ENCODE measurements around the gene HTR2C.
"Not testable (repeated sequence)": the region's sequence is repeated elsewhere in the genome, so short reads cannot be mapped to it uniquely, and the experiment has no call there.

The HTR2C gene

DNA sequence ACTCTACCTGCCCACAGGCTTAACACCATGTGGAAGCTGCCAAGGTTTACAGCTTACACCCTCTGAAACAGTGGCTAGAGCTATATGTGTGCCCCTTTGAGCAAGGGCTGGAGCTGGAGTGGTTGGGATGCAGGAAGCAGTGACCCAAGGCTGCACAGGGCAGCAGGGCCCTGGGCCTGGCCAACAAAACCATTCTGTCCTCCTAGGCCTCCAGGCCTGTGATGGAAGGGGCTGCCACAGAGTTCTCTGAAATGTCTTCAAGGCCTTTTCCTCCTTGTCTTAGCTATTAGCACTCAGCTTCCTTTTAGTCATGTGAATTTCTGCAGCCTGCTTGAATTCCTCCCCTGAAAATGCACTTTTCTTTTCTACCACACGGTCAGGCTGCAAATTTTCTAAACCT is 348.7 kb downstream of the HTR2C start:
- no peak for DNase-seq (ENCODE audit: low read depth, low spot score)
- in situ Hi-C loops (cut with HindIII; ENCODE audit: low sequenced_read_pairs): no loop called here
- H3K4me3 ChIP-seq (ENCODE audit: low read depth, low read length): no peak overlapping the region
- TF ChIP-seq, protein P1, sequence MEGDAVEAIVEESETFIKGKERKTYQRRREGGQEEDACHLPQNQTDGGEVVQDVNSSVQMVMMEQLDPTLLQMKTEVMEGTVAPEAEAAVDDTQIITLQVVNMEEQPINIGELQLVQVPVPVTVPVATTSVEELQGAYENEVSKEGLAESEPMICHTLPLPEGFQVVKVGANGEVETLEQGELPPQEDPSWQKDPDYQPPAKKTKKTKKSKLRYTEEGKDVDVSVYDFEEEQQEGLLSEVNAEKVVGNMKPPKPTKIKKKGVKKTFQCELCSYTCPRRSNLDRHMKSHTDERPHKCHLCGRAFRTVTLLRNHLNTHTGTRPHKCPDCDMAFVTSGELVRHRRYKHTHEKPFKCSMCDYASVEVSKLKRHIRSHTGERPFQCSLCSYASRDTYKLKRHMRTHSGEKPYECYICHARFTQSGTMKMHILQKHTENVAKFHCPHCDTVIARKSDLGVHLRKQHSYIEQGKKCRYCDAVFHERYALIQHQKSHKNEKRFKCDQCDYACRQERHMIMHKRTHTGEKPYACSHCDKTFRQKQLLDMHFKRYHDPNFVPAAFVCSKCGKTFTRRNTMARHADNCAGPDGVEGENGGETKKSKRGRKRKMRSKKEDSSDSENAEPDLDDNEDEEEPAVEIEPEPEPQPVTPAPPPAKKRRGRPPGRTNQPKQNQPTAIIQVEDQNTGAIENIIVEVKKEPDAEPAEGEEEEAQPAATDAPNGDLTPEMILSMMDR (IDR thresholded peaks at IDR 0.05; ENCODE audit: low read depth, low read length): no peak

DNA sequence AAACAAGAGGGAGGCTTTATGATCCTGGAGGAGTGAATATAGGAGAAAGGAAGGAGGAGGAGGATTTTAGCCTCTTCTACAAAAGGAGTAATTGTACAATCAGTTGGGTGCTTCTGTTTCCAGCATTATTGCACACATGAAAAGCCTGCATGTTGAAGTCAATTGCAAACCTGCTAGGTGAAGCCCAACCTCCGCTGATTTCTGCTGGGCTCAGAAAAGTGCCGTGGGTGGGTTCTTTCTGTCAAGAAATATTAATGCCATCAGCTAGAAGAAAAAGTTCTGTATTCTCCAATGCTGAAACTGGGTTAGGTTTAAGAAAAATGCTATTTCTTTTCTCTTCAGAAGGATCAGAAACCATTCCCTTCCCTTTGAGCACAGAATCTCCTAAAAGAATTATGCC is 349.4 kb downstream of the HTR2C start:
- in situ Hi-C loops (cut with HindIII; ENCODE audit: low sequenced_read_pairs): not testable (repeated sequence)

DNA sequence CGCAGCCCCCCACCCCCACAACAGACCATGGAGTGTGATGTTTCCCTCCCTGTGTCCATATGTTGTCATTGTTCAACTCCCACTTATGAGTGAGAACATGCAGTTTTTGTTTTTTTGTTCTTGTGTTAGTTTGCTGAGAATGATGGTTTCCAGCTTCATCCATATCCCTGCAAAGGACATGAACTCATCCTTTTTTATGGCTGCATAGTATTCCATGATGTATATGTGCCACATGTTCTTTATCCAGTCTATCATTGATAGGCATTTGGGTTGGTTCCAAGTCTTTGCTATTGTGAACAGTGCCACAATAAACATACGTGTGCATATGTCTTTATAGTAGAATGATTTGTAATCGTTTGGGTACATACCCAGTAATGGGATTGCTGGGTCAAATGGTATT is 353.2 kb downstream of the HTR2C start:
- in situ Hi-C loops (cut with HindIII; ENCODE audit: low sequenced_read_pairs); DNase-seq (ENCODE audit: low read depth, low spot score); H3K4me3 ChIP-seq (ENCODE audit: low read depth, low read length): not testable (repeated sequence)

More for the DNA sequence above, 349.4 kb downstream of the HTR2C start:
- H3K4me3 ChIP-seq (ENCODE audit: low read depth, low read length); DNase-seq (ENCODE audit: low read depth, low spot score): not testable (repeated sequence)

DNA sequence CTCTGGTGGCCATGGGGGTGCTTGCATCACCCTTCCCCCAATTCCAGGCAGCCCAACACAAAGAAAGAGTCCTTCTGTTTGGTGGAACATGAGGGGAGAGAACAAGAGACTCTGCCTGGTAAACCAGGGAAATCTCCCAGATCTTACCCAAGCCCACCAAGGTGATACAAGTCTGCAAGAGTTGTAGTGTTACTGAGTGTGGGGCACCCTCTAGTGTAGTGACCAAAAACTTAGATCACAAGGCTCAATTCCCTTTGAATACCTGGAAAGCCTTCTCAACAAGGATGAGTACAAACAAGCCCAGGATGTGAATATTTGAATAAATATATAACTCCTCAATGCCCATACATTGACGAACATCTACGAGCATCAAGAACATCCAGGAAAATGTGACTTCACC is 368.8 kb downstream of the HTR2C start:
- no peak overlapping the region for H3K4me3 ChIP-seq (ENCODE audit: low read depth, low read length)
- TF ChIP-seq, protein P1 (IDR thresholded peaks at IDR 0.05; ENCODE audit: low read depth, low read length): no peak
- in situ Hi-C loops (cut with HindIII; ENCODE audit: low sequenced_read_pairs): no loop called here
- no peak for DNase-seq (ENCODE audit: low read depth, low spot score)
